ENCODE measurements around the gene DROSHA. TPM values are rescaled to one million over a fixed set of nuclear protein-coding genes. Genes with fewer than 3 reads are reported as not detected.
A peak's percentile ranks its signal among the peaks of the same experiment; 100 is the strongest.

Gene DROSHA
- total RNA-seq, 1 donor = 63.5 TPM

DNA sequence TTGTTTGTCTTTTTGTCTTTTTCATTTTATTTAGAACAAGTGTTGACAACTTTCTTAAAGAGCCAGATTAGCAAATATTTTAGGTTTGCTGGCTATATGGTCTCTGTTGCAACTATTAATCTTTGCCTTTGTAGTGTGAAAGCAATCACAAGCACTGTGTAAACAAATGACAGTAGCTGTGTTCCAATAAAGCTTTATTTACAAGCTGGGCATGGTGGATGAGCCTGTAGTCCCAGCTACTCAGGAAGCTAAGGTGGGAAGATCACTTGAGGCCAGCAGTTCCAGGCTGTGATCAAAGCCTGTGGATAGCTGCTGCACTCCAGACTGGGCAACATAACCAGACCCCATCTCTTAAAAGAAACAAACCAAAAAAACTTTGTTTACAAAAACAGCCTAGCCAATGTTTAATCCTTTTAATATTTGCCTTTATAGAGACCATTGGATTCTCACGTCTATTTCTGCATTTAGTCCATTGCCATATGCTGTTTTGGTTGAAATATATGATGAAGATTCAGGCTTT lies 2.7 kb upstream of the DROSHA start:
- DNase-seq (ENCODE audit: low read depth) = no peak
- TF ChIP-seq, protein P1, sequence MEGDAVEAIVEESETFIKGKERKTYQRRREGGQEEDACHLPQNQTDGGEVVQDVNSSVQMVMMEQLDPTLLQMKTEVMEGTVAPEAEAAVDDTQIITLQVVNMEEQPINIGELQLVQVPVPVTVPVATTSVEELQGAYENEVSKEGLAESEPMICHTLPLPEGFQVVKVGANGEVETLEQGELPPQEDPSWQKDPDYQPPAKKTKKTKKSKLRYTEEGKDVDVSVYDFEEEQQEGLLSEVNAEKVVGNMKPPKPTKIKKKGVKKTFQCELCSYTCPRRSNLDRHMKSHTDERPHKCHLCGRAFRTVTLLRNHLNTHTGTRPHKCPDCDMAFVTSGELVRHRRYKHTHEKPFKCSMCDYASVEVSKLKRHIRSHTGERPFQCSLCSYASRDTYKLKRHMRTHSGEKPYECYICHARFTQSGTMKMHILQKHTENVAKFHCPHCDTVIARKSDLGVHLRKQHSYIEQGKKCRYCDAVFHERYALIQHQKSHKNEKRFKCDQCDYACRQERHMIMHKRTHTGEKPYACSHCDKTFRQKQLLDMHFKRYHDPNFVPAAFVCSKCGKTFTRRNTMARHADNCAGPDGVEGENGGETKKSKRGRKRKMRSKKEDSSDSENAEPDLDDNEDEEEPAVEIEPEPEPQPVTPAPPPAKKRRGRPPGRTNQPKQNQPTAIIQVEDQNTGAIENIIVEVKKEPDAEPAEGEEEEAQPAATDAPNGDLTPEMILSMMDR (IDR thresholded peaks at IDR 0.05; ENCODE audit: insufficient read depth, low read length) = no peak
- H3K4me3 ChIP-seq (ENCODE audit: low read depth, low read length) = no peak overlapping the region

DNA sequence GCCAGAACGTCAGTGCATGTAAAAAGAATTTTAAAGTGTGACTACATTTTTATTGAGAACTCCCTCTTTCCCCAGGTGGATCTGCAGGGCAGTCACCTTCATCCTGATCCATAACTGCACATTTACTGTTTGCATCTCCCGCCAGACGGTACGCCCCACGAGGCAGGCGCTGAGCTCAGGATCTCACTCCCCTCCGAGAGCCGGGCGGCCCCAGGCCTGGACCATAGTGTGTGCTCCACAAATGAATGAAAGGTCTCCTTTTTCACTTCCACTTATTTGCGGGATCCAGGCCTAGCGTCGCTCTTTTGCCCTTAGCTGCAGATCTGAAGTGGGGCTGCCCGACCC lies 378 bp downstream of the DROSHA start:
- no peak for DNase-seq (ENCODE audit: low read depth)
- TF ChIP-seq, protein P1 (IDR thresholded peaks at IDR 0.05; ENCODE audit: insufficient read depth, low read length) = no peak
- peak overlapping the region; percentile 83 for H3K4me3 ChIP-seq (ENCODE audit: low read depth, low read length)

DNA sequence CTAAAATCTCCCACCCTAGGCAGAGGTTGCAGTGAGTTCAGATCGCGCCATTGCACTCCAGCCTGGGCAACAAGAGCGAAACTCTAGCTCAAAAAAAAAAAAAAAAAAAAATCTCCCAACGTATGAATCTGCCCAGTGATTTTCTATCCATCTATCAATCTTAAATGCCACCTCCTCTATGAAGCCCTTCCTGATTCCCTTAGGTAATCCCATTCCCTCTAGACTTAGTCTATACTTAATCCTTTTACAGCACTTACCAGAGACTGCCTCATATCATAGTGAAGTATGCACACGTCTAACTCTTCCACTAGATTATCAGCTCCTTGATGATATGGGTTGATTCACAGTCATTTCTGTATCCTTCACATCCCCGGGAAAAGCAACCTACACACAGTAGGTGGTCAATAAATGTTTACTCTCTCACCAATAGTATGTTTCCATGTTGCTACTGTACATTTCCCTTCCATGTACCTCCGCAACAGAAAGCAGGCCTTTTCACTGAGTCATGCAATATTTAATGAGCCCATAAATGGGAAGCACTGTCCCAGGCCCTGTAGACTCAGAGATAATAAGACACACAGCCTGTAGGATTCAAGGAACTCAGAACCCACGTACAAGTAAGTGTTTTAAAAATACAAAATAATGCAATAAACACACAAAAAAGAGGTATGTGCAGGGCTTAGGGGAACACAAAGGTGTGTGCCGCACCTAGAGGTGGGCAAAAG lies 1.2 kb downstream of the DROSHA start:
- H3K4me3 ChIP-seq (ENCODE audit: low read depth, low read length) = peak overlapping the region; percentile 83
- DNase-seq (ENCODE audit: low read depth) = no peak
- TF ChIP-seq, protein P1 (IDR thresholded peaks at IDR 0.05; ENCODE audit: insufficient read depth, low read length) = no peak

DNA sequence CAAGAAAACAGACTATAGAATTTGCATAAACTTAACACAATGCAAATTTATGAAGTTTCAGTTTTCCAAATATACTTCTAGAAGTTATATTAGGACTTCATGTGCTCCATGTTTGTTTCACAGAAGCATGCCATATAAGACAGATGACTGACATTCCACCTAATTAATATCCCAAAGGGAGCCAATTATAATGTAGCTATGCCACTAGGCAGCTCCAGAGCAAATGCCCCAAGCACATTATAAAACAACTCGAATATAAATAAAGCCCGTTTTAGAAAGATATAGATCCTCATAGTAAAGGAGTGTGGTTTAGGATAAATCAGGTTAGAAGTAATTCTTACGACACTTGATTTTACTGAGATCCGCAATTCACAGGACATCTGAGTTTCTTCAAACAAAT lies 8.9 kb downstream of the DROSHA start:
- TF ChIP-seq, protein P1 (IDR thresholded peaks at IDR 0.05; ENCODE audit: insufficient read depth, low read length) = no peak
- H3K4me3 ChIP-seq (ENCODE audit: low read depth, low read length) = no peak overlapping the region
- DNase-seq (ENCODE audit: low read depth) = no peak

DNA sequence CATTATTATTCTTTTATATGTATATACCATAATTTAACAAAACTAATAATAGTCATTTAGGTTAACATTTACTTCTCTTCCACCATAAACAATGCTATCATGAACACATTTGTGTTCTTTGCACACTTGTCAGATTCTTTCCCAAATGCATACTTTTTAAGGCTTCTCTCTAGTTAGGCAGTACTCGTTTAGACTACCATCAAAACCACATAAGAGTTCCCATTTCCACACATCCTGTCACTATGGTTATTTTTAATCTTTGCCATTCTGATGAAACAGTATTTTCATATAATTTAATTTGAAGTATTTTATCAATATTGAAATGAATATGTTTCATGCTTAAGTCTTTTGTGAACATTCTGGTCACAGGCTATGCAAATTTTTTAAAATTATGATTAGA lies 15.1 kb downstream of the DROSHA start:
- DNase-seq (ENCODE audit: low read depth) = no peak
- no peak overlapping the region for H3K4me3 ChIP-seq (ENCODE audit: low read depth, low read length)
- TF ChIP-seq, protein P1 (IDR thresholded peaks at IDR 0.05; ENCODE audit: insufficient read depth, low read length) = no peak

DNA sequence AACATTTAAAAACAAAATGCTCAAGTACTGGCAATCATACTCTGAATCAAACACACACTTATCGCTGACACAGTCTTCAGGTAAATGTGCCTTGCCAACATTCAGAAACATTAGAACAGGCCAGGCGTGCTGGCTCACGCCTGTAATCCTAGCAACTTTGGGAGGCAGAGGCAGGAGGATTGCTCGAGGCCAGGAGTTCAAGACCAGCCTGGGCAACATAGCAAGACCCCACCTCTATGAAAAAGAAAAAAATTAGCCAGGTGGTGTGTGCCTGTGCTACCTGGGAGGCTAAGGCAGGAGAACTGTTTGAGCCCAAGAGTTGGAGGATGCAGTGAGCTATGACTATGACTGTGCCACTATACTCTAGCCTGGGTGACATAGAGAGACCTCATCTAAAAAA lies 20.6 kb downstream of the DROSHA start:
- H3K4me3 ChIP-seq (ENCODE audit: low read depth, low read length) = no peak overlapping the region
- DNase-seq (ENCODE audit: low read depth) = no peak
- TF ChIP-seq, protein P1 (IDR thresholded peaks at IDR 0.05; ENCODE audit: insufficient read depth, low read length) = no peak

DNA sequence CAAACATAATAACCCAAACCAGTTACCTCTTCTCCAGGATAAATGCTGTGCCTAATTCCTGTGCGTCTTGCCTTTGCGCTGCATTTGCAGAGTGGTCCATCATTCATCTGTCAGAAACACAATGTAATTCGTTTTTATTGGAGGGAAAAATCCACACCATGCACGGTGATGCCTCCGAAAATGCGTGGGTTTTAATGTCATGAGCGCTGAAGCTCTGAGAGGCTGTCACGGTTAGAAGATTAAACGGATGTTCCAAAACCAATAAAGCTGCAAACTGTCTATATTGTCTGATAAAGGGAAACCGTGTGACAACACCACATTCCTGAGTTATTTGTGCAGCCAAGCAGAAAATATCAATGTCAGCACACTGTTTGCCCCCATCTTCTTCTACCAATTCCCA lies 27.4 kb downstream of the DROSHA start:
- DNase-seq (ENCODE audit: low read depth) = no peak
- TF ChIP-seq, protein P1 (IDR thresholded peaks at IDR 0.05; ENCODE audit: insufficient read depth, low read length) = no peak
- no peak overlapping the region for H3K4me3 ChIP-seq (ENCODE audit: low read depth, low read length)

Data from fibroblast of the aortic adventitia (primary cell).